VCaP (cell line): ENCODE measurements around the gene BRCA1.
"Not testable (repeated sequence)": the region's sequence is repeated elsewhere in the genome, so short reads cannot be mapped to it uniquely, and the experiment has no call there.

Experiments
- H3K27ac ChIP-seq: fragments of 450-650 bp; 2 replicates; pipeline ENCODE4 v1.5.1; 2017
- CTCF ChIP-seq: fragments of 450-650 bp; conservative IDR thresholded peaks from 2 replicates; pipeline ENCODE4 v1.5.1; 2017; ENCODE audit warnings: mild to moderate bottlenecking, moderate library complexity

BRCA1 gene

GRCh38 chr17:43069368-43069898, 55.7 kb downstream of the BRCA1 start:
- no peak for TF ChIP-seq CTCF
- no peak overlapping the region for H3K27ac ChIP-seq

GRCh38 chr17:43068570-43069367, 56.4 kb downstream of the BRCA1 start:
- TF ChIP-seq CTCF = no peak
- H3K27ac ChIP-seq = no peak overlapping the region

GRCh38 chr17:43062984-43063638, 62.1 kb downstream of the BRCA1 start:
- H3K27ac ChIP-seq = no peak overlapping the region
- TF ChIP-seq CTCF = no peak

GRCh38 chr17:43056051-43056450, 69.1 kb downstream of the BRCA1 start:
- no peak overlapping the region for H3K27ac ChIP-seq
- no peak for TF ChIP-seq CTCF

- not testable (repeated sequence) for H3K27ac ChIP-seq
Measured at GRCh38 chr17:43053008-43053407, 72.2 kb downstream of the BRCA1 start.

- no peak overlapping the region for H3K27ac ChIP-seq
- TF ChIP-seq CTCF = no peak
Measured at GRCh38 chr17:43051969-43052368, 73.2 kb downstream of the BRCA1 start.

GRCh38 chr17:43044024-43044423, 81.1 kb downstream of the BRCA1 start:
- TF ChIP-seq CTCF = no peak
- no peak overlapping the region for H3K27ac ChIP-seq

GRCh38 chr17:43043307-43043706, 81.9 kb downstream of the BRCA1 start:
- no peak overlapping the region for H3K27ac ChIP-seq
- no peak for TF ChIP-seq CTCF
